GM18511 (cell line): ENCODE results near the gene DAZAP1.
"Not testable (repeated sequence)": the region's sequence is repeated elsewhere in the genome, so short reads cannot be mapped to it uniquely, and the experiment has no call there.

Experiments
- ATAC-seq: cut with Tn5 transposase; IDR thresholded peaks from one replicate; pipeline ENCODE4 v1.9.1; 2021; ENCODE audit warnings: mild to moderate bottlenecking, moderate library complexity; ENCODE audit not compliant: unreplicated experiment

DAZAP1 gene

GRCh38 chr19:1471010-1471514 lies 63.7 kb downstream of the DAZAP1 start:
- ATAC-seq, result no peak

- no peak for ATAC-seq
Measured at GRCh38 chr19:1471515-1472160, 64.3 kb downstream of the DAZAP1 start.

GRCh38 chr19:1472231-1473084 lies 65.1 kb downstream of the DAZAP1 start:
- ATAC-seq, result no peak

GRCh38 chr19:1473085-1473851 lies 65.9 kb downstream of the DAZAP1 start:
- ATAC-seq, result no peak

GRCh38 chr19:1474011-1474764 lies 66.8 kb downstream of the DAZAP1 start:
- ATAC-seq, result no peak

- no peak for ATAC-seq
Measured at GRCh38 chr19:1474765-1475351, 67.5 kb downstream of the DAZAP1 start.

GRCh38 chr19:1475751-1476437 lies 68.5 kb downstream of the DAZAP1 start:
- no peak for ATAC-seq

GRCh38 chr19:1477056-1477455 lies 69.7 kb downstream of the DAZAP1 start:
- not testable (repeated sequence) for ATAC-seq

GRCh38 chr19:1478934-1479707 lies 71.7 kb downstream of the DAZAP1 start, which contains the start of gene C19orf25:
C19orf25 (minus strand) TSS chr19:1479215; CDS start chr19:1478903, 312 bp downstream.
- peak; percentile 92 for ATAC-seq

GRCh38 chr19:1481224-1481892 lies 74.0 kb downstream of the DAZAP1 start:
- no peak for ATAC-seq

GRCh38 chr19:1481893-1482360 lies 74.5 kb downstream of the DAZAP1 start:
- no peak for ATAC-seq

GRCh38 chr19:1482361-1483130 lies 75.2 kb downstream of the DAZAP1 start:
- ATAC-seq, result no peak

GRCh38 chr19:1483131-1483978 lies 76.0 kb downstream of the DAZAP1 start:
- no peak for ATAC-seq

- no peak for ATAC-seq
Measured at GRCh38 chr19:1483979-1484428, 76.6 kb downstream of the DAZAP1 start.
